MM.1S (cell line): ENCODE measurements around the gene WDR88.

ENCODE experiments used
- DNase-seq: peaks from one replicate; pipeline ENCODE4 v3.0.0-alpha.2; 2015
- H2AFZ ChIP-seq: fragments of 300-600 bp; sonication (generic); 2 replicates; pipeline ENCODE4 v1.6.0; 2016; ENCODE audit warnings: antibody characterized with exemption, low read length
- H3F3A ChIP-seq: fragments of 300-600 bp; sonication (generic); 2 replicates; pipeline ENCODE4 v1.6.1; 2016; ENCODE audit warnings: mild to moderate bottlenecking, antibody characterized with exemption, low read length, moderate library complexity, mixed read lengths; ENCODE audit not compliant: insufficient read depth
- H3K27ac ChIP-seq: fragments of 300-600 bp; sonication (generic); 2 replicates; pipeline ENCODE4 v1.5.1; 2016; ENCODE audit warnings: mild to moderate bottlenecking, low read length
- H3K27me3 ChIP-seq: fragments of 300-600 bp; sonication (generic); replicated peaks from 2 replicates; pipeline ENCODE4 v1.6.0; 2016; ENCODE audit warnings: low read length; ENCODE audit not compliant: insufficient read depth
- H3K36me3 ChIP-seq: fragments of 300-600 bp; sonication (generic); replicated peaks from 2 replicates; pipeline ENCODE4 v1.6.1; 2016; ENCODE audit warnings: mild to moderate bottlenecking, low read length, mixed read lengths; ENCODE audit not compliant: insufficient read depth
- H3K4me1 ChIP-seq: fragments of 300-600 bp; sonication (generic); 2 replicates; pipeline ENCODE4 v1.6.1; 2016; ENCODE audit warnings: low read length, mixed read lengths
- H3K4me2 ChIP-seq: fragments of 300-600 bp; sonication (generic); 2 replicates; pipeline ENCODE4 v1.6.0; 2016; ENCODE audit warnings: low read depth, low read length
- H3K4me3 ChIP-seq: fragments of 300-600 bp; sonication (generic); 2 replicates; pipeline ENCODE4 v1.5.1; 2016; ENCODE audit warnings: low read length, mixed read lengths
- H3K79me2 ChIP-seq: fragments of 300-600 bp; sonication (generic); 2 replicates; pipeline ENCODE4 v1.6.1; 2016; ENCODE audit warnings: mixed run types, low read length, mixed read lengths
- H3K9ac ChIP-seq: fragments of 300-600 bp; sonication (generic); 2 replicates; pipeline ENCODE4 v1.6.1; 2016; ENCODE audit warnings: low read length, mixed read lengths
- H3K9me2 ChIP-seq: fragments of 300-600 bp; sonication (generic); replicated peaks from 2 replicates; pipeline ENCODE4 v1.6.1; 2016; ENCODE audit warnings: mild to moderate bottlenecking, low read length, mixed read lengths; ENCODE audit not compliant: insufficient read depth
- H3K9me3 ChIP-seq: fragments of 300-600 bp; sonication (generic); replicated peaks from 2 replicates; pipeline ENCODE4 v1.6.1; 2016; ENCODE audit warnings: mild to moderate bottlenecking, low read length, mixed read lengths; ENCODE audit not compliant: insufficient read depth
- H4K20me1 ChIP-seq: fragments of 300-600 bp; sonication (generic); 2 replicates; pipeline ENCODE4 v1.6.1; 2016; ENCODE audit warnings: mild to moderate bottlenecking, low read length, moderate library complexity, mixed read lengths; ENCODE audit not compliant: insufficient read depth
- EZH2 ChIP-seq: fragments of 300-600 bp; sonication (generic); optimal IDR thresholded peaks from 2 replicates; pipeline ENCODE3; 2017; ENCODE audit warnings: low read depth, mild to moderate bottlenecking, antibody characterized with exemption, low read length, mixed read lengths
- EZH2phosphoT487 ChIP-seq: fragments of 300-600 bp; sonication (generic); IDR thresholded peaks from 2 replicates; pipeline ENCODE4 v1.6.1; 2018; ENCODE audit warnings: antibody characterized with exemption, low read length
- TF ChIP-seq, protein P1 (sequence below): fragments of 300-600 bp; sonication (generic); IDR thresholded peaks from 2 replicates; pipeline ENCODE4 v1.5.1; 2016; ENCODE audit warnings: antibody characterized with exemption, low read length, mixed read lengths

Gene WDR88

GRCh38 chr19:33143897-33144405 is 12.0 kb downstream of the WDR88 start:
- Histone ChIP-seq H3F3A (no peaks in the 10 kb centered on the region), H3K9me3 (no peaks in the 10 kb centered on the region), H3K9ac (no peak overlapping the region), H3K9me2 (no peaks in the 10 kb centered on the region), H3K4me2 (peak overlapping the region; percentile 55), H2AFZ (no peak overlapping the region), H3K79me2 (no peaks in the 10 kb centered on the region), H3K4me3 (no peak overlapping the region), H4K20me1 (no peaks in the 10 kb centered on the region), H3K27ac (no peak overlapping the region), H3K27me3 (no peaks in the 10 kb centered on the region; the same call in 1 of the 2 replicates), H3K4me1 (no peaks in the 10 kb centered on the region), H3K36me3 (no peaks in the 10 kb centered on the region)
- TF ChIP-seq, protein P1, sequence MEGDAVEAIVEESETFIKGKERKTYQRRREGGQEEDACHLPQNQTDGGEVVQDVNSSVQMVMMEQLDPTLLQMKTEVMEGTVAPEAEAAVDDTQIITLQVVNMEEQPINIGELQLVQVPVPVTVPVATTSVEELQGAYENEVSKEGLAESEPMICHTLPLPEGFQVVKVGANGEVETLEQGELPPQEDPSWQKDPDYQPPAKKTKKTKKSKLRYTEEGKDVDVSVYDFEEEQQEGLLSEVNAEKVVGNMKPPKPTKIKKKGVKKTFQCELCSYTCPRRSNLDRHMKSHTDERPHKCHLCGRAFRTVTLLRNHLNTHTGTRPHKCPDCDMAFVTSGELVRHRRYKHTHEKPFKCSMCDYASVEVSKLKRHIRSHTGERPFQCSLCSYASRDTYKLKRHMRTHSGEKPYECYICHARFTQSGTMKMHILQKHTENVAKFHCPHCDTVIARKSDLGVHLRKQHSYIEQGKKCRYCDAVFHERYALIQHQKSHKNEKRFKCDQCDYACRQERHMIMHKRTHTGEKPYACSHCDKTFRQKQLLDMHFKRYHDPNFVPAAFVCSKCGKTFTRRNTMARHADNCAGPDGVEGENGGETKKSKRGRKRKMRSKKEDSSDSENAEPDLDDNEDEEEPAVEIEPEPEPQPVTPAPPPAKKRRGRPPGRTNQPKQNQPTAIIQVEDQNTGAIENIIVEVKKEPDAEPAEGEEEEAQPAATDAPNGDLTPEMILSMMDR, result peak; percentile 95
- TF ChIP-seq EZH2, result no peak
- peak; percentile 51 for DNase-seq

- Histone ChIP-seq H3K4me3 (no peak overlapping the region), H2AFZ (no peak overlapping the region)
Observed at GRCh38 chr19:33146209-33146608, 14.3 kb downstream of the WDR88 start.

GRCh38 chr19:33147538-33147937 is 15.6 kb downstream of the WDR88 start:
- DNase-seq, result no peak
- no peak overlapping the region for H2AFZ ChIP-seq
- no peak for TF ChIP-seq EZH2
- TF ChIP-seq, protein P1, result 0 out of 2 replicates have a peak, but pooled peaks have one; percentile 4
- no peak for TF ChIP-seq EZH2phosphoT487
- no peak overlapping the region for H3K4me3 ChIP-seq
- H3K4me2 ChIP-seq, result no peak overlapping the region
- no peaks in the 10 kb centered on the region for H3K9me2 ChIP-seq
- H3K27me3 ChIP-seq, result no peaks in the 10 kb centered on the region; the same call in 1 of the 2 replicates
- no peak overlapping the region for H3K9ac ChIP-seq
- H3K36me3 ChIP-seq, result no peaks in the 10 kb centered on the region
- no peaks in the 10 kb centered on the region for H3K79me2 ChIP-seq
- no peak overlapping the region for H3K27ac ChIP-seq
- H3K4me1 ChIP-seq, result no peaks in the 10 kb centered on the region
- H3K9me3 ChIP-seq, result no peaks in the 10 kb centered on the region
- no peaks in the 10 kb centered on the region for H4K20me1 ChIP-seq
- no peaks in the 10 kb centered on the region for H3F3A ChIP-seq

More at GRCh38 chr19:33146209-33146608, 14.3 kb downstream of the WDR88 start:
- Histone ChIP-seq H3K79me2 (no peaks in the 10 kb centered on the region), H3K9me2 (no peaks in the 10 kb centered on the region), H3F3A (no peaks in the 10 kb centered on the region), H3K4me1 (no peaks in the 10 kb centered on the region), H3K9ac (no peak overlapping the region), H4K20me1 (no peaks in the 10 kb centered on the region), H3K4me2 (no peak overlapping the region), H3K27me3 (no peaks in the 10 kb centered on the region; the same call in 1 of the 2 replicates), H3K9me3 (no peaks in the 10 kb centered on the region), H3K36me3 (no peaks in the 10 kb centered on the region), H3K27ac (no peak overlapping the region)
- DNase-seq, result no peak
- TF ChIP-seq, protein P1, result no peak
- TF ChIP-seq EZH2phosphoT487 (no peak), EZH2 (no peak)
